ENCODE measurements around the gene NUTM1. TPM values are rescaled to one million over a fixed set of nuclear protein-coding genes. Genes with fewer than 3 reads are reported as not detected.
"Not testable (repeated sequence)": the region's sequence is repeated elsewhere in the genome, so short reads cannot be mapped to it uniquely, and the experiment has no call there.

NUTM1 gene
- polyA plus RNA-seq, 1 donor (not counting 4 experiments of a cell fraction or from before 2014, with no cell fraction given), result not detected

- FAIRE-seq; H3K27ac ChIP-seq (ENCODE audit: control insufficient read depth, insufficient read depth, low read length); H2AFZ ChIP-seq (ENCODE audit: control insufficient read depth, low read length); H4K20me1 ChIP-seq (ENCODE audit: control insufficient read depth, extremely low read depth, insufficient read depth, low read length); H3K4me2 ChIP-seq (ENCODE audit: control insufficient read depth, extremely low read depth, insufficient read depth, low read depth, low read length); dilution Hi-C loops (cut with MboI; ENCODE audit: extremely low pct_ligation_motif_present, low sequenced_read_pairs); H3K9me3 ChIP-seq (ENCODE audit: control insufficient read depth, low read depth, low read length); H3K4me3 ChIP-seq (ENCODE audit: control insufficient read depth in 2 of 3, extremely low read depth in 1 of 3, insufficient read depth in 2 of 3, low read depth in 1 of 3, low read length in 3 of 3); H3K79me2 ChIP-seq (ENCODE audit: control insufficient read depth, insufficient read depth, low read length); DNase-seq (ENCODE audit: low read depth, low spot score); H3K27me3 ChIP-seq (ENCODE audit: control insufficient read depth, extremely low read depth, insufficient read depth, low read length); H3K9ac ChIP-seq (ENCODE audit: control insufficient read depth, extremely low read depth, insufficient read depth, low read length); H3K9me1 ChIP-seq (ENCODE audit: control insufficient read depth, extremely low read depth, insufficient read depth, low read length); H3K4me1 ChIP-seq (ENCODE audit: control insufficient read depth, extremely low read depth, insufficient read depth, low read length); H3K36me3 ChIP-seq (ENCODE audit: control insufficient read depth in 2 of 2, extremely low read depth in 1 of 2, insufficient read depth in 2 of 2, low read length in 2 of 2): not testable (repeated sequence)
Observed at GRCh38 chr15:34403899-34404298, 60.8 kb downstream of the NUTM1 start.

Small RNA genes lying within 50 kb of the gene (small RNA-seq; reads per million reads assigned to genes)
- 0 reads per million in 3 experiments for gene MIR1233-1 (ENCODE audit: insufficient read length in 3 of 3, low read depth in 3 of 3, low replicate concordance in 1 of 3)
- 0 reads per million in 3 experiments for gene RF00019 (ENCODE audit: insufficient read length in 3 of 3, low read depth in 3 of 3, low replicate concordance in 1 of 3)

Other genes with a start within 250 kb of the NUTM1 start
- 68.2 to 101 TPM (median 77.3 TPM) in 3 replicates for gene EMC7, start 241.5 kb upstream of the NUTM1 start, polyA plus RNA-seq
- 1.1 to 2.7 TPM (median 2.3 TPM) in 3 replicates for gene PGBD4, start 241.2 kb upstream of the NUTM1 start, polyA plus RNA-seq
- gene KATNBL1, start 133.2 kb upstream of the NUTM1 start, polyA plus RNA-seq, result 26.9 to 54.0 TPM (median 31.4 TPM) in 3 replicates
- gene EMC4, start 118.3 kb upstream of the NUTM1 start, polyA plus RNA-seq, result 97.3 to 185 TPM (median 145 TPM) in 3 replicates
- 12.7 to 31.7 TPM (median 24.3 TPM) in 3 replicates for gene SLC12A6, start 5.5 kb upstream of the NUTM1 start, polyA plus RNA-seq
- gene NOP10, start 179 bp upstream of the NUTM1 start, polyA plus RNA-seq, result 492 to 969 TPM (median 663 TPM) in 3 replicates
- 43.3 to 61.3 TPM (median 53.6 TPM) in 3 replicates for gene LPCAT4, start 23.9 kb downstream of the NUTM1 start, polyA plus RNA-seq
- 27.2 to 54.9 TPM (median 42.0 TPM) in 3 replicates for gene GOLGA8A, start 94.5 kb downstream of the NUTM1 start, polyA plus RNA-seq
- 33.8 to 49.5 TPM (median 44.6 TPM) in 3 replicates for gene GOLGA8B, start 240.3 kb downstream of the NUTM1 start, polyA plus RNA-seq

Measured in keratinocyte (primary cell).